Measurements from ENCODE around the gene CDC42BPB. TPM values are rescaled to one million over a fixed set of nuclear protein-coding genes. Genes with fewer than 3 reads are reported as not detected.

Gene CDC42BPB
- total RNA-seq, 1 donor from 2014 or later: 96.5 TPM

- H3K27me3 ChIP-seq: no peaks in the 10 kb centered on the region
- H3K36me3 ChIP-seq: no peaks in the 10 kb centered on the region
- H3K27ac ChIP-seq: no peak overlapping the region
- intact Hi-C loops (cut with DNase I): loop anchor here (5.0 kb wide), 1 partner anchor 137 kb away; the partner anchor contains the start of gene TRAF3
- H3K9me3 ChIP-seq: no peaks in the 10 kb centered on the region
- no peaks in the 10 kb centered on the region for H3K4me1 ChIP-seq
- H3K4me3 ChIP-seq: no peak overlapping the region
- DNase-seq (ENCODE audit: low spot score in 2 of 2): no peak
- no peak for TF ChIP-seq CTCF (IDR thresholded peaks at IDR 0.05)
These were observed 142.7 kb downstream of the CDC42BPB start for GRCh38 chr14:102914474-102915291.

- no peak for TF ChIP-seq CTCF (IDR thresholded peaks at IDR 0.05)
- no peak for DNase-seq (ENCODE audit: low spot score in 2 of 2)
- Histone ChIP-seq H3K4me3 (no peak overlapping the region), H3K27me3 (no peaks in the 10 kb centered on the region), H3K9me3 (no peaks in the 10 kb centered on the region), H3K36me3 (no peaks in the 10 kb centered on the region), H3K4me1 (no peaks in the 10 kb centered on the region), H3K27ac (no peak overlapping the region)
- intact Hi-C loops (cut with DNase I): no loop called here
These were observed 143.8 kb downstream of the CDC42BPB start for GRCh38 chr14:102913341-102914211.

- no peaks in the 10 kb centered on the region for H3K4me1 ChIP-seq
- H3K27me3 ChIP-seq: no peaks in the 10 kb centered on the region
- no peaks in the 10 kb centered on the region for H3K9me3 ChIP-seq
- H3K27ac ChIP-seq: no peak overlapping the region
- no peak for DNase-seq (ENCODE audit: low spot score in 2 of 2)
- peaks cover 0 to 2% of the 10 kb centered on the region in 2 donors for H3K36me3 ChIP-seq
- intact Hi-C loops (cut with DNase I): no loop called here
- no peak for TF ChIP-seq CTCF (IDR thresholded peaks at IDR 0.05)
- no peak overlapping the region for H3K4me3 ChIP-seq
These were observed 145.2 kb downstream of the CDC42BPB start for GRCh38 chr14:102911991-102912761.

DNA sequence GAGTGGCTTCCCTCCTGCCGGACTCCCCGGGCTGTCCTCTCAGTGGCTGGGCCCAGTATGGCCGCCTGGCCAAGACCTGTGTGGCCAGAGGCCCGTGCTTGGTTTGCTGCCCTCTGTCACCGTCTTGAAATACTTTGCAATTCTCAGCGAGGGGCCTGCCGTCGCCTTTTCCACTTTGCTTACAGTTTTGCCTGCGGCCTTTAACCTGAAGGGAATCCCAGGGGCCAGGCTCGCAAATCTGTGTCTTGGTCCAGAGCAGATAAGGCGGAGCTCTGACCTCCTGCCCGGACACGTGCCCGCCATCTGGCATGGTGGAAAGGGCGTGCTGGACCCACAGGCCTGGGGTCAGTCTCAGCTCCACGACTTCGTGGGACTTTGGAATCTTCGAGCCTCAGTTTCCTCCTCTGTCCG, 145.8 kb downstream of the CDC42BPB start:
- intact Hi-C loops (cut with DNase I): no loop called here
- no peak for TF ChIP-seq CTCF (IDR thresholded peaks at IDR 0.05)
- Histone ChIP-seq H3K9me3 (no peaks in the 10 kb centered on the region), H3K36me3 (peaks cover 0 to 5% of the 10 kb centered on the region in 2 donors), H3K4me1 (no peaks in the 10 kb centered on the region), H3K27ac (no peak overlapping the region), H3K27me3 (no peaks in the 10 kb centered on the region), H3K4me3 (no peak overlapping the region)
- no peak for DNase-seq (ENCODE audit: low spot score in 2 of 2)

DNA sequence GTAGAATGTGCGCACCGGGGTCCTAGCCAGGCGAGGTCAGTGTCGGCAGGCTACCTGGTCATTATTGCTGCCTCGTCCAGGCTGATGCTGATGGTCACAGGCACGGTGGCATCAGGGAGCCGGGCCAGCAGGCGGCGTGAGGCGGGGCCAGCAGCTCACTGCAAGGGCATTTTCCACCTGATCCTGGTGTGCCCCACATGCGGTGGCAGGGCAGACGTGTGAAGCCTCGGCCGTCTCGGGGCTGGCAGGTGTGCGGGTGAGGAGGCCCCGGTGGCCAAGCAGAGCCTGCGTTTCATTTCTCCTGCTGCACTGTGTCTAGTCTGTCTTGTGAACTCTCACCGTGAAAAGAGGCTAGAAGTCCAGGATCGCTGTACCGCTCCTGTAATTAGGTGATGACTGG, 146.9 kb downstream of the CDC42BPB start:
- no peaks in the 10 kb centered on the region for H3K27me3 ChIP-seq
- H3K27ac ChIP-seq: no peak overlapping the region
- no peak for DNase-seq (ENCODE audit: low spot score in 2 of 2)
- no peaks in the 10 kb centered on the region for H3K4me1 ChIP-seq
- H3K9me3 ChIP-seq: no peaks in the 10 kb centered on the region
- intact Hi-C loops (cut with DNase I): no loop called here
- H3K4me3 ChIP-seq: no peak overlapping the region
- peaks cover 4 to 11% of the 10 kb centered on the region in 2 donors for H3K36me3 ChIP-seq
- no peak for TF ChIP-seq CTCF (IDR thresholded peaks at IDR 0.05)

Measured in ascending aorta (tissue), 2 donors.